DND-41 (cell line): ENCODE data around the gene STMN3.

ENCODE experiments used
- ATAC-seq: fragments of 200-7000 bp; cut with Tn5 transposase; 3 replicates; pipeline ENCODE4 v1.9.1; 2021; ENCODE audit warnings: low read depth; ENCODE audit not compliant: insufficient read depth
- DNase-seq: peaks from one replicate; pipeline ENCODE4 v3.0.0-alpha.2; 2020
- H2AFZ ChIP-seq: 2 replicates; pipeline ENCODE4 v1.6.0; 2012; ENCODE audit warnings: low read depth, low read length
- H3K27ac ChIP-seq: 2 replicates; pipeline ENCODE4 v1.5.1; 2012; ENCODE audit warnings: low read length, inconsistent platforms
- H3K27me3 ChIP-seq: fragments of 200-600 bp; sonication (generic); 2 replicates; pipeline ENCODE4 v1.6.0; 2012; ENCODE audit warnings: low read length, mild to moderate bottlenecking, inconsistent platforms; ENCODE audit not compliant: insufficient read depth, poor library complexity
- H3K36me3 ChIP-seq: 2 replicates; pipeline ENCODE4 v1.5.1; 2012; ENCODE audit warnings: low read length, inconsistent platforms; ENCODE audit not compliant: insufficient read depth
- H3K4me1 ChIP-seq: 2 replicates; pipeline ENCODE4 v1.5.1; 2012; ENCODE audit warnings: mild to moderate bottlenecking, low read length; ENCODE audit not compliant: insufficient read depth
- H3K4me2 ChIP-seq: 2 replicates; pipeline ENCODE4 v1.6.0; 2012; ENCODE audit warnings: mild to moderate bottlenecking, moderate library complexity, low read length, inconsistent platforms; ENCODE audit not compliant: insufficient read depth
- H3K4me3 ChIP-seq, 2 experiments: fragments of 200-600 bp in 1 of 2; shearing (Covaris generic) in 1 of 2; 2 replicates each; pipeline ENCODE4 v1.5.1; 2012 to 2016; ENCODE audit warnings: inconsistent platforms in 2 of 2, low read length in 2 of 2, mild to moderate bottlenecking in 2 of 2, low read depth in 1 of 2, moderate library complexity in 1 of 2
- H3K79me2 ChIP-seq: 2 replicates; pipeline ENCODE4 v1.6.0; 2012; ENCODE audit warnings: low read length, inconsistent platforms; ENCODE audit not compliant: insufficient read depth
- H3K9ac ChIP-seq: 2 replicates; pipeline ENCODE4 v1.6.0; 2012; ENCODE audit warnings: low read depth, mild to moderate bottlenecking, inconsistent platforms, low read length, moderate library complexity
- H3K9me3 ChIP-seq: 2 replicates; pipeline ENCODE4 v1.5.1; 2012; ENCODE audit warnings: low read length, moderate library complexity, mild to moderate bottlenecking, inconsistent platforms; ENCODE audit not compliant: insufficient read depth, severe bottlenecking
- H4K20me1 ChIP-seq: 2 replicates; pipeline ENCODE4 v1.6.0; 2012; ENCODE audit warnings: low read length; ENCODE audit not compliant: insufficient read depth
- CTCF ChIP-seq: IDR thresholded peaks from 2 replicates; pipeline ENCODE4 v1.5.1; 2012; ENCODE audit warnings: borderline replicate concordance, low read length, moderate library complexity, mild to moderate bottlenecking; ENCODE audit not compliant: poor library complexity, severe bottlenecking; ENCODE audit errors: extremely low read depth
- EZH2 ChIP-seq: IDR thresholded peaks from 3 replicates; pipeline ENCODE4 v1.6.1; 2012; ENCODE audit warnings: borderline replicate concordance, low read depth, mild to moderate bottlenecking, moderate library complexity, low read length, inconsistent platforms; ENCODE audit not compliant: severe bottlenecking

STMN3 gene

DNA sequence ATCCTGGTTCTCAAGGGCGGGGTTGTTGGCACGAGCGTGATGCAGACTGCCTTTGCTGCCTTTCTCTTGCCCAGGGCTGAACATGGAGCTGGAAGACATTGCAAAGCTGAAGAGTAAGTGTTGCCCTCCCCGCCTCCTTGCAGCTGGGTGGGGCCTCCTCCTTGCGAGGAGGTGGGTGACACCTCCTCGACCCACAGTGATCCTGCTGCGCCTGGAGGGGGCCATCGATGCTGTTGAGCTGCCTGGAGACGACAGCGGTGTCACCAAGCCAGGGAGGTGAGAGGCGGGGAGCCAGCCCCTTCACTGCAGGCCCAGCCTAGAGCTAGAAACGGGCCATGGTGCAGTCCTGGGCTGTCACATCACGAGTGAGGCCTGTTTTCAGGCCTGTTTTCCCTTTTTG lies 24.8 kb upstream of the STMN3 start:
- Histone ChIP-seq H2AFZ (no peak overlapping the region), H3K79me2 (no peaks in the 10 kb centered on the region), H3K27me3 (no peaks in the 10 kb centered on the region), H3K9ac (no peak overlapping the region), H3K27ac (no peak overlapping the region), H3K9me3 (no peaks in the 10 kb centered on the region), H4K20me1 (peaks cover 15% of the 10 kb centered on the region), H3K4me1 (no peaks in the 10 kb centered on the region), H3K4me2 (no peak overlapping the region), H3K36me3 (peaks cover 80% of the 10 kb centered on the region), H3K4me3 (no peak overlapping the region)
- DNase-seq (no peak), ATAC-seq (no peak)
- no peak for TF ChIP-seq CTCF
- TF ChIP-seq EZH2: no peak

- Histone ChIP-seq H3K9me3 (no peaks in the 10 kb centered on the region), H3K36me3 (peaks cover 76% of the 10 kb centered on the region), H3K79me2 (no peaks in the 10 kb centered on the region), H3K4me2 (no peak overlapping the region), H4K20me1 (peaks cover 8% of the 10 kb centered on the region; the same call in 1 of the 2 replicates), H3K4me1 (no peaks in the 10 kb centered on the region), H2AFZ (no peak overlapping the region), H3K9ac (no peak overlapping the region), H3K27me3 (no peaks in the 10 kb centered on the region), H3K27ac (no peak overlapping the region), H3K4me3 (no peak overlapping the region)
- TF ChIP-seq CTCF (no peak), EZH2 (no peak)
- DNase-seq (no peak), ATAC-seq (no peak)
These were observed 22.6 kb upstream of the STMN3 start for GRCh38 chr20:63675681-63676368.

DNA sequence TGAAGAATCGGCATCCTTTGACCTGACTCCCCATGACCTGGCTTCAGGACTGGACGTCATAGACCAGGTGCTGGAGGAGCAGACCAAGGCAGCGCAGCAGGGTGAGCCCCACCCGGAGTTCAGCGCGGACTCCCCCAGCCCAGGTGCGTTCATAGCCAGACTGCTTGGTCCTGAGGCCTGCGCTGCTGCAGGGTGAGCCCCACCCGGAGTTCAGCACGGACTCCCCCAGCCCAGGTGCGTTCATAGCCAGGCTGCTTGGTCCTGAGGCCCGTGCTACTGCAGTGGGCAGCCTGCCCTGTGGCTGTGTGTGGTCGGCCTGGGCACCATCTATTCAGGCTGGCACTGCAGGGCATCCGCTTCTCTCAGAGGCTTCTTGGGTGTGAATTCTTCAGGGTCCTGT lies 20.7 kb upstream of the STMN3 start:
- no peak overlapping the region for H3K4me3 ChIP-seq
- H3K9me3 ChIP-seq: no peaks in the 10 kb centered on the region
- H3K4me1 ChIP-seq: no peaks in the 10 kb centered on the region
- H3K9ac ChIP-seq: no peak overlapping the region
- H4K20me1 ChIP-seq: no peaks in the 10 kb centered on the region
- no peak overlapping the region for H2AFZ ChIP-seq
- H3K4me2 ChIP-seq: no peak overlapping the region
- DNase-seq (no peak), ATAC-seq (0 out of 3 replicates have a peak, but pooled peaks have one; percentile 17)
- H3K79me2 ChIP-seq: no peaks in the 10 kb centered on the region
- no peaks in the 10 kb centered on the region for H3K27me3 ChIP-seq
- H3K36me3 ChIP-seq: peaks cover 68% of the 10 kb centered on the region
- TF ChIP-seq CTCF (no peak), EZH2 (no peak)
- H3K27ac ChIP-seq: no peak overlapping the region
